NCI-H1092 treated with DMSO at 0.1 percent for 48 hours (cell line): ENCODE results near the gene AHDC1.
A peak's percentile ranks its signal among the peaks of the same experiment; 100 is the strongest.
"Not testable (repeated sequence)": the region's sequence is repeated elsewhere in the genome, so short reads cannot be mapped to it uniquely, and the experiment has no call there.

ENCODE experiments used
- DNase-seq: peaks from one replicate; lab custom pipeline; 2025; lab: John Stamatoyannopoulos, UW

Gene AHDC1

DNA sequence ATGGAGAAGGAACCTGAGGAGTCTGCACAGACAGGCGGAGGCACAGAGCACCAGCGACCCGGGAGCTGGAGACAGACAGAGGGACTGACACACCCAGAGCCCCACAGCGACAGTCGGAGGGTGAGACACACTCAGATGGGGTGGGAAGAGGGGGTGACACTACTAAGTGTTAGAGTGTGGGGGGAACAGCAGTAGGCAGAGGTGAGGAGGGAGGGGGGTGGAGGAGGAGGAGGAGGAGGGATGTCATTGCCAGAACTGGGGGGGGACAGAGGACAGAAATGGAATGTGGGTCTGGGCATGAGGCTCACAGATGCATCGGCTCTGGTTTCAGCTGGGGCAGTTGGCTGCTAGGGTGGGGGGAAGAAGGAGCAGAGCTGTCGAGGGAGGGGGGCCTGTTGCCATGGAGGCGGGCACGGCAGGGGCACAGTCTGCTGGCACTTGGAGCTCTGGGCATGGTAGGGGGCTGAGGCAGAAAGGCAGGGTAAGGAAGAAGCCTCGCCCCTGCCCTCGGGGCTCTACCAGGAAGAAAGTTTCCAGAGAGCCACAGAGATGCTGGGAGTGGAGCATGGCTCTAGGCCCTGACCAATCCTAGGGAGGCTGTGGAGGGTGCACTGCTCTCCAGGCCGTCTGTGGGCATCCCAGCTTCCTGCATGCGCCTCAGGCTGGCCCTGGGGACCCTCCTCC lies 37.3 kb downstream of the AHDC1 start:
- no peak for DNase-seq

DNA sequence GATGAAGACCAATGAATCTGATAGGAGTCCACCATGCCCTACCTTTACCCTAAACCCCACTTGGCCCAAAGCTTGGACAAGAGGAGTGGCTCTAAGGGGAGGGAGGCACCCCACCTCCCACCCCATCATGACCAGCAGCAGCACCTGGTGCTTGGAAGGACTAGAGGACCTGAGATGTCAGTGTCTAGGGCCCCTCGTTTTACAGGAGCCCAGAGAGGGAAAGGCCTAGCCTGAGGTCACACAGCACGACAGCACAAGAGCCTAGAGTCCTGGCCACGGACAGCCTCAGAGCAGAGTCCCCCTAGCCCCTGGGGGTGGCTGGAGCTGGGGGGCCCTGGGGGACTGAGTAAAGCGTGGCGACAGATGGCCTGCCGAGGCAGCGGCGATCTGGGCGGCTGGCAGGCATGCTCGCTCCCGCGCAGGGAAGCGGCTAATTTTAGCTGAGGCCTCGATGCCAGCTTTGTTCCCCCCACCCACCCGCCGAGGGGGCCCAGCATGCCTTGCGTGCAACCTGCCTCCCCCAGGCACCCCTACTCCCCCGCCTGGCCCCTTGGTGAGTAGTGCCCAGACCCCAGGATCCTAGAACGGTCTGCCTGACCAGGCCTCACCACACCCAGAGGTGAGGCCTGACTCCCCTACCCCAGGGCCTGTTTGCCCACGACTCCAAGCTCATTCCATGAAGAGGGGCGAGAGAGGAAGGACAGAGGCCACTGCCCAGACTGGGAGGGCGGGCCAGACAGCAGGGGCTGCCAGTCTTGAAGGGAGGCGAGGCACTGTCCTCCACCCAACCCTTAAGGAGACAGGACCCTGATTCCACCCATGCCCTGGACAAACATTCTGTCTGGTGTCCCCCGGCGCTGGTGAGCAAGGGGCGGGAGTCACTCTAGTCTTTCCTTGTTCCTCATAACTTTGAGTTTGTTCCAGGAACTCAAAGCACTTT lies 39.0 kb downstream of the AHDC1 start:
- no peak for DNase-seq

DNA sequence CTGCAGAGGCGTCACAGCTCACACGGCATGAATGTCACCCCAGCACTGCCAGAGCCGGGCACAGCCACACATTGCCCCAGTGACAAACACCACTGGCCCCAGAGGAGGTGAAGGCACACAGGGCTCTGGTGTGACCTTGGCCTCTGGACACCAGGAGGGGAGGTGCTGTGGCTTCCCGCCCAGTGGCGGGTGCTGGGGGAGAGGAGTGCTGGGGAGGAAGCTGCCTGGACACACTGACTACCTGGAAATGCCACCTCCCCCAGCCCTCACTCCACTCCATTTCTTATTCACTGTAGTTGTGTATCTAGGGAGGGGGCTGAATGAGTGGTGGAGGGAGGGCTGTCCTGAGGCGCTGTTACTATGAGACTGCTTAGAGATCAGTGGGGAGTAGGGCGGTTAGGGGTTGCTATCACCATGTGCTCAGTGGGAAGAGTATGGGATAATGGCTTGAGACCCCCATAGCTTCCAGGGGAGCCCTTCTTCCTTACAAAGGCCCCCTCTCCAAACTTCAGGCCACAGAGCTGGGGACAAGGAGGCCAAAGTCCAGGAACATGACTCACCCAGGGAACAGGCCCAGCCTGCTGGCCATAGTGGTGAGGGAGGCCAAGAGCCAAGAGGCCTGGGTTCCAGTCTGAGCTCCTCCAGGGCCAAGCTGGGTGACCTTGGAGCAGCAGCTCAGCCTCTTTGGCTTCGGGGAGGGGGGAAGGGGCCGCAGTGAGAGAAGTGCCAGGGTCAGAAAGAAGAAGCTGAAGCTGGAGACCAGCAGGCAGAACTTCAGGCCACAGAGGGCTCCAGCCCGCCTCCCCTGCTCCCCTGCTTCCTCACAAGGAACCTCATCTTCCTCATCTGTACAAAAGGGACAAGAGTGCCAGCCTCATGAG lies 40.1 kb downstream of the AHDC1 start:
- DNase-seq, result no peak

DNA sequence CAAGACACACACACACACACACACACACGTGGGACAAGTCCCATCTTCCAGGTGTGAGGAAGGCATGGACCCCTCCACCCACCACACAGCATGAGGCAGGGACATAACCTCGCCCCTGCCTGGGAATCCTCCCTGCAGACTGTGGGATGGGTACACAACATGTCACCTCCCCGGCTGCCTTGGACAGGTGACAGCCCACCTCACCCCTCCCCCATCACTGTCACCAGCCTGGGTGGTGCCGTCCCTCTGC lies 40.7 kb downstream of the AHDC1 start:
- DNase-seq, result no peak

DNA sequence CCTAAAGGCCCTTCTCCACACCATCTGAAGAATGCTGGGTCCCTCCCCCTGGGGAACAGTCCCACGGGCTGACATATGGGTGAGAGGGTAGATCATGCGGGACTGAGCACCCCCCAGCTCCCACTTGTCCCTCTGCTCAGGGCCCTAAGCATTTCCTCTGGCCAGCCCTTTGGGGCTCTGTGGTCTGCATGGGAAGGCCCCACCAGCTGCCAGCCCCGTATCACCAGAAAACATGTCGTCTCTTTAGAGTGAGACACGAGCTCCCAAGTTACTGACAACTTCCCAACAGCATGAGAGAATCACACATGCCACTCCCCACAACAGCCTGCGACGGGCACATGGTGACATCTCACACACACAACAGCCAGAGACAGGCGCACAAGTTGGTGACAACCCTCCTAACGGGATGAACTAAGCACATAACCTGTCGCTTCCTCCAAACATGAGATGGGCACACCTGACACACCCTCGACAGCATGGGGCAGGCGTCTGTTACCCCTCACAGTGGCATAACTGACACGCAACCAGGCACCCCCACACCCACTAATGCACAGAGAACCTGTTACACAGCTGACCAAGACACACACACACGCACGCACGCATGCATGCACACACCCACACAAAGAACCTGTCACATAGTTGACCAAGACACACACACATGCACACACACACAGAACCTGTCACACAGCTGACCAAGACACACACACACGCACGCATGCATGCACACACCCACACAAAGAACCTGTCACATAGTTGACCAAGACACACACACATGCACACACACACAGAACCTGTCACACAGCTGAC lies 41.2 kb downstream of the AHDC1 start:
- DNase-seq, result no peak

DNA sequence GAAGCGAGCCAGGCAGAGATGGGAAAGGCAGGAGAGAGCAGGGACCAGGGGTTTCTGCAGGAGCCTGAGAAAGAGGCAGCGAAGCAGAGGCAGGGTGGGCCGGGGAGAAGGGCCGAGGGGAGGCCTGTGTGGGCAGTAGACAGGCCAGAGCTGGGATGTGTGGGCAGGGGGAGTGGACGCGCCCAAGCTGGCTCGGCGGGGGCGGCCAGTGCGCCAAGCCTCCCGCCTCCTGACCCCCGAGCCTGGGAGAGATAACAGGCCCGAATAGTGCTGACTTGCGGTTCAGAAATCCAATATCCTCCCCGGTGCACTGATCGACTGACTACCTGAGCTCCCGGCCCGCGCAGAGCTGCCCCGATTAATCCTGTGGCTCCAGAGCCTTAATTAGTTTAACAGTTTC lies 41.9 kb downstream of the AHDC1 start:
- DNase-seq, result no peak

DNA sequence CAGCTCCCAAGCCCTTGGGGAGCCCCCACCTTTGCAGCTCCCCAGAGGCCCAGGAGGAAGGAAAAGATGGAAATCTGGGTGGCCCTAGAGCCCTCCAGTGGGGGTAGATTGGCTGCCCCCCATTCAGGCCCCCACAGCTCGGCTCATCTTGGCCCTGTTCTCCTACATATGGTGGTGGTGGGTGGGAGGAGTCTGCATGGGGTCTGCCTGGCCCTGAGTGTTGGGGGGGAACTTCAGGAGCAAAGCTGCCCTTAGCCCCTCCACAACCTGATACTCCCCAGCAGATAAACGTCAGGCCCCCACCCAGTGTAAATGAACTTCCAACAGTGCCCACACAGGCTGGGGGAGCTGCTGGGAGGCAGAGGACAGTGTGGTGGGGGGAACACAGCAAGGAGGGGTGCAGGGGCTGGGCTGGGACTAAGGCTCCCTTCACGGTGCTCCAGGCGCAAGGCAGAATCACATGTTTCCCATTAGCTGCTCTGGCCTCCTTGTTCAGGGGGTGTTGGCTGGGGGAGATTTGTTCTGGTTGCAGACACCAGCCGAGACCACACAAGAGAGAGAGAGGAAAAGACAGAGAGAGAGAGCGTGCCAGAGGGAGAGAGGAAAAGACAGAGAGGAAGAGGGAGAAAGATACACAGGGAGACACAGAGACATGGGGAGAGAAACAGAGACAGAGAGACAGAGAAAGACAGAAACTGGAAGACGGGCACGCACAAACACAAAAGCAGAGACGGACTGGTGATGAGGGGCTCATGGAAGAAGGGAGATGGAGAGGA lies 42.6 kb downstream of the AHDC1 start:
- no peak for DNase-seq

DNA sequence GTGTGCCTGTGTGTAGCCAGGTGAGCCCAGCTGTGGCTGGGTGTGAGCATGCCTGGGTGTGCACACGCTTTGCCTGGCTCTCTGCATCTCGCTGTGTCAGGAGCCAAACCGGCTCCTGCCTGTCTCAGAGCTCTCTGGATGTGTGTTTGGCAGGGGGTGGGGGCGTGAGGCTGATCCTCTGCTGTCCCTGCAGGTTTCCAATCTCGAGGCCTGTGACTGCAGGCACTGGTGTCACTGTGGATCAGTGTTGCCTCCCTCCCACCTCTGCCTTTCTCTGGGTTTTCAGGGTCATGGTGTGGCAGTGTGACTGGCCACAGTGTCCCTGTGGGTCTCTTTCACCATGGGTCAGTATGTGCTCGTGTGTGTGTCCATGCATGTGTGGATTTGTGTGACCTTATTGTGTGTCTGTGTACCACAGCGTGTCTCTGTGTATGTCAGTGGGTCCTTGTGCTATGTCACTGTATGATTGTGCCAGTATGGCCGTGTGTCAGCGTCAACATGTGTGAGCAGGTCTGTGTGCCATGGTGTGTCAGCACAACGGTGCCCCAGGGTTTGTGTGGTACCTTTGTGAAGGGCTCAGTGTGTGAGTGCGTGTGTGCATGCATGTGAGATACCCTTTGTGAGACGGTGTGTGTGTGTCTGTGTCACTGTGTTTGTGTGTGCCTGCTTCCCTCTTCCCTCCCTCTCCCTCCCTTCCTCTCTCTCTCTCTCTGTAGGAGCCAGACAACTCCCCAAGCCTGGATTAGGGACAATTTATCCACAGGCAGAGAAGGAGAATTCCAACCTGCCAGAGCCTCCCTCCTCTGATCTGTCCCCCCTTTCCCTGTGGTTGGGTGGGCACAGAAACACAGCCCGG lies 43.4 kb downstream of the AHDC1 start:
- no peak for DNase-seq

DNA sequence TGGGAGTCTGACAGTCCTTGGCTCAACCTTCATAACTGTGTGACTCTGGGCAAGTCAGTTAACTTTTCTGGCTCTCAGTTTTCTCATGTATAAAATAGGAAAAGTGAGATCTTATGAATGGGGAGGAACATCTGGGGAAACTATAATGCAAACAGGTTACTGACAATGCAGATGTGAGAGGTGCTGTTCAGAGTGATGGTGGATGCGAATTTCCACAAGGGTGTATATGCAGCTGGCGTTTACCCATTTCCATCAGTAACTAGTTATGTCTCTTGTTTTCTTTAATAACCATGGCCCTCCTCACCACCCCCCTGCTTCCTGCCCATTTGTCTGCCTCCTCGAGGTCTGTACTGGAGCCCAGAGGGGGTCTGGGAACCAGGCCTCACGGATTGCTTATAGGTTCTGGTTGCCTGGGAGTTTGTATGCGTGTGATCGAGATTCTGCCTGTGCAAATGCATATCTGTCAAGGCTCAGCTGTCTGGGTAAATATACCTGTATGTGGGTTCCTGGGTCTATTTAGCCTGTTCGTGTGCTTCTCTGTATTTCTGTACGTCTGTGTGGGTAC lies 44.4 kb downstream of the AHDC1 start:
- no peak for DNase-seq

DNA sequence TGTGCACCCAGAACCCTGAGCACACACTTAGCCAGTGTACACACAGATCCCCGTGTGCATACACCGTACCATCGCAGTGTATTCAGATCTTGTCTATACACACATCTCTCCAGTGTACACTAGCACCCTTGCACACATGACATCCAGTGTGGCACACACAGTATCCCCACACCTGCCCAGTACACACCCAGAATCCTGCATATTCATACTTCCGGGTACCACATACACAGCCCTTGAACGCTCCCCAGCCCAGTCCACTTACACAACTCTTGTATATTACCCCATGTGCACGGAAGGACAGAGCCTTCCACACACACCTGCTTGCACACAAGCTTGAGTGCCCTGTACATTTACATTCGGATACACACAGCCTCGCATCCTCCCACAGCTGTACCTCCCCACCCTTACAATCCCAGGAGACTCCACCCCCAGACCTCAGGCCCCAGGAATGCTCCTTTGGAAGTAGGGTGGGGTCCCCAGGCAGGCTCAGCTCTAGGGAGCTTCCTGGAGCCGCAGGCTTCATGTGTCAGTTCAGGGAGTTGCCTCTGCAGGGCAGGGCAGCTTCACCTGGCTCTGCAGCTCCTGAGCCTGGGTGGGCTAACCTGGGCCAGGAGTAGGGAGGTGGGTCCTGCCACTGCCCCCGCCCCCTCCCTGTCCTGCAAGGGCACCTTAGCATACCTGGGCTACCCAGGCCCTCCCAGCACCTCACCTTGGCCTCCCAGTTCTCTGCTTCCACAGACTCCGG lies 46.2 kb downstream of the AHDC1 start:
- DNase-seq, result no peak

DNA sequence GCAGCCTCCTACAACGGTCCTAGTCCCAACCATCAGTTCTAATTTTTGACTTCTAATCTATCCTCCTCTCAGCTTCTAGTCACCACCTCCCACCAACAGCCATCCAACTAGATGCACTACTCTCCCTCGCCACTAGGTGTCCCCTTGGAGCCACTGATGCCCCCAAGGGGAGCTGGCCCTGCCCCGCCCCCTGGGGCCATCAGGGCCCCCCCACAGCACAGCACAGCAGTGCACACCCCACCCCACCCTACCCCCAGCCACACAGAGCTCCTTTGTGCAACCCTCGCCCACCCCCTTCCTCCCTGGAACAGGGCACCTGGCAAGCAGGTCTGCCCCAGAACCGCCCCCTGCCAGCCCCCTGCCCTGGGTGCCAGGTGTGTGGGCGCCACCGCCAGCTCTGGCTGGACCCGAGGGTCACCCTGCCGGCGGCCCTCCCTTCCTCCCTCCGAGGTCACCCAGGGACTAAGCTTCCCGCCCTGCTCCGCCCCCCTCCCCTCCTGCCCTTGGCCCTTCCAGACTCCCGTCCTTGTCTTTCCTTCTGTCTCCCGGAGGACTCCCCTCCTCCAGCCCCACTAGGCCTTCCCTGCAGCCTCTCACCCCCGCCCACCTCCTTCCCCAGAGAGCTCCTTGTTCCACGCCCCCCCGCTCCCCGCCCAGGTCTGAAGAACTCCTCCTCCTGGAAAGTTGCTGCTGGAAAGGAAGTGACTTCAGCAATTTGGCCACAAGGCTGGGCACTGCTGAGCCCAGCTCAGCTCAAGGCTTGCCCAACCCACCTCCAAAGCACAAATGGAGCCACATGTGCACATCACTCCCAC lies 47.0 kb downstream of the AHDC1 start:
- peak; percentile 63 for DNase-seq

DNA sequence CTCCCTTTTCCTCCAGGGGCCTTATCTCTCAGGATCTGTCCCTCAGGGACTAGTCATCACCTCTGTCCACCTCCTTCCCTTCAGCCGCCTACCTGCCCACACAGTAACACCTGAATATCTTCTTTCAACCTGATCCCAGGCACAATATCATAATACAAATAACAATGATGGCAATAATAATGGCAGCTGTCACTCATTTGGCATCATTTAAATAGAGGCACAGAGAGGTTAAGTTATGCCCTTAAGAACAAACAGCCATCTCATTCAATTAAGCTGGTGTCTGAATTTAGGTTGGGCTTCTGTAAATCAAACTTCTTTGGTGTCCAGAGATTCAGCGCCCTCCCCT lies 47.5 kb downstream of the AHDC1 start:
- no peak for DNase-seq

DNA sequence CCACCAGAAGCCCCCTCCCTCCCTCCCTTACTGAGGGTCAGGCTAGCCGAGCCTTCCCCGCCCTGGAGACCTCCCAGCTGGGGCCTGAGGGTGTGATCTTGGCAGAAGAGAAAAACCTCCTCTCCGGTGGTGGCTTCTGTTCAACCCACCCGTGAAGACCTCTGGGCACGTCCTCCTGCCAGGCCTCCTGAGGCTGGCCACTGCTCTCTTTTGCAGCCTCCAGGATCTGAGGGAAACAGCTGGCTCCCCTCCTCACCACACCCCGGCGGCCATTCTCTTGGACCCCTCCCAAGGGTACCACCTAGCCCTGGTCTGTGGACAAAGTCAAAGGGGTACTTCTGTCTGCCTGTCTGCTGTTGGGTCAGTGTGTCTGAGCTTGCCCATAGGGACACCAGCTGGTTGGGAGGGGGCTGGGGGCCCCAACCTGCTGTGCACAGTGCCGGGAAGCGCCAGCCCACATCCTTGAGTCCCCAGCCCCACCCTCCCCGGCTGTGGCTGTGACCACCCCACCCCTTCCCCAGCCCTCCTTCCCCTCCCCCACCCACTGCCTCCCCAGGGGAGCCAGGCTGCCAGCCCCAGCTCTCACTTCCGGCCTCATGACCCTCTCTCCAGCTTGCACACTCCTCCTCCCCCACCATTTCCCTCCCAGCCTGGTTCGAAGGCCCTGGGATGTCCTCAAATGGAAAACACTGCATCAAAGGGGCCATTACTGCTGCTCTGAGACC lies 48.1 kb downstream of the AHDC1 start:
- no peak for DNase-seq

DNA sequence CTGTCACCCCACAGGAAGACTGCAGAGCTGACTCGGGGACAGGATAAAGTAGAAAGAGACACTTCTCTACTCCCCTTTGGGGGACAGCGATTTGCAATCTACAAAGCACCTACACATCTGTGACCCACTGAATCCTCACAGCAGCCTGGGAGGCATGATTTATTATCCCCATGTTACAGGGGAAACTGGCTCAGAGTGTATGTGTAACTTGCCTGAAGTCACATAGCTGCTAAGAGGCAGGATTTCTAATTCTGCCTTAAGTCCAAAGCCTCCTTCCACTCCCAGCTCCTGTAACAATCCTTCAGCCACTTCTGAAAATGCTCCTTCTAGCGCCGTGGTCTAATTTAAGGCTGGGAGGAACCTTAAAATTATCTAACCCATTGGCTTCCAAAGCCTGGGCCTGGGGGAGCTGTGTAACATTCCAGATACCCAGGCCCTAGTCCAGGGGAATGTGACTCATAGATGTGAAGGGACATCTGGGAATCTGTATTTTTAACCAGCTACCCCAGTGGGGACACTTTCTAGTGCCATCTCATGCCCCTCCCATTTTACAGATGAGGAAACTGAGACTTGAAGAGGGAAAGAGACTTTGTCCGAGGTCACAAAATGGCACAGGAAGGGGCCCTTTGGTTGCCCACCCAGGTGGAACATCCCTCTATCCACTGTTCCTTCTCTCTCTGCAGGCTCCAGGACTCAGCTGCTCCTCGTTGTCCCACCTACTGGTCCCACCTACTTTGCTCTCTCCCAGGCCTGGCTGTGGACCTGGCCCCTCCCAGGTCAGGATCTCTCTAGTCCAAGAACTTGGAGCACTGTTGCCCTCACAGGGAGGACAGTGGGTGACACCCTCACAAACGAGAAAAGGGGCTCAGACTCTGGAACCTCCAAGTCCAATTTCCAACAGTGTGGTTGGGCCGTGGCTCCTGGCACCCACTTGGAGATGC lies 48.9 kb downstream of the AHDC1 start:
- DNase-seq, result no peak

DNA sequence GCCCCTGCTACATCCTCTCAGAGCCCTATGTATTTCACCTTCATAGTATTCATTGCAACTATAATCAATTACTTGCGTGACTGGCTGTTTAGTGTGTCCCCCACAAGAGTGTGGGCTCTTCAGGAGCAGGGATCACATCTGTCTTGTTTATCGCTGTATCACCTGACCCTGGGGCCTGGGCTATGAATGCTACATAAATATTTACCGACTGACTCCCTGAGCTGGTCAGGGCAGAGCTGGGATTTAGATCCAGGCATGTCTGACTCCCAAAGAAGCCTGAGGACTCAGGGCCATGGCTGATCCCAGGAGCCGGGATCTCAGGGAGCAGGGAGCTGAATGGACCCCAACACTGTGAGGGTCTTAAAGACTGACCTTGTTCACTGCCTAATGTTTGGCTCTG lies 49.7 kb downstream of the AHDC1 start:
- no peak for DNase-seq

DNA sequence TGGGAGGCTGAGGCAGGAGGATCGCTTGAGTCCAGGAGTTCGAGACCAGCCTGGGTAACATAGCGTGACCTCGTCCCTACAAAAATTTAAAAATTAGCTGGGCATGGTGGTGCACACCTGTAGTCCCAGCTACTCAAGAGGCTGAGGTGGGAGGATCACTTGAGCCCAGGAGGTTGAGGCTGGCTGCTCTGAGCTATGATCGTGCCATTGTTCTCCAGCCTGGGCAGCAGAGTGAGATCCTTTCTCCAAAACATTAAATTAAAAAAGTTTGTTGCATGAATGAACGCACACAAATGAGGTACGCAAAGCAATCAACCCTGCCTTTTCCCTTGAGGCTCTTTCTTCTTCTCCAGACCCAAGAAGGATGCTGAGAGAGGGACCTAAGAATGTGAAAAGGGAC lies 50.1 kb downstream of the AHDC1 start:
- not testable (repeated sequence) for DNase-seq
